ENCODE data around the gene GCLC.

Gene GCLC

GRCh38 chr6:53520320-53520928 lies 24.5 kb downstream of the GCLC start:
- no peak for TF ChIP-seq CTCF (IDR thresholded peaks at IDR 0.05; ENCODE audit: borderline replicate concordance, control extremely low read depth, extremely low read depth, insufficient read depth, missing control alignments)
- in situ Hi-C loops (cut with MboI; ENCODE audit: low sequenced_read_pairs, unreplicated experiment): no loop called here
- DNase-seq (ENCODE audit: low spot score): no peak

GRCh38 chr6:53518862-53519261 lies 26.0 kb downstream of the GCLC start:
- no peak for TF ChIP-seq CTCF (IDR thresholded peaks at IDR 0.05; ENCODE audit: borderline replicate concordance, control extremely low read depth, extremely low read depth, insufficient read depth, missing control alignments)
- in situ Hi-C loops (cut with MboI; ENCODE audit: low sequenced_read_pairs, unreplicated experiment): no loop called here

GRCh38 chr6:53517021-53517420 lies 27.9 kb downstream of the GCLC start:
- no peak for DNase-seq (ENCODE audit: low spot score)
- in situ Hi-C loops (cut with MboI; ENCODE audit: low sequenced_read_pairs, unreplicated experiment): no loop called here
- no peak for TF ChIP-seq CTCF (IDR thresholded peaks at IDR 0.05; ENCODE audit: borderline replicate concordance, control extremely low read depth, extremely low read depth, insufficient read depth, missing control alignments)

More at GRCh38 chr6:53518862-53519261, 26.0 kb downstream of the GCLC start:
- DNase-seq (ENCODE audit: low spot score): no peak

- no peak for DNase-seq (ENCODE audit: low spot score)
- TF ChIP-seq CTCF (IDR thresholded peaks at IDR 0.05; ENCODE audit: borderline replicate concordance, control extremely low read depth, extremely low read depth, insufficient read depth, missing control alignments): no peak
- in situ Hi-C loops (cut with MboI; ENCODE audit: low sequenced_read_pairs, unreplicated experiment): no loop called here
Measured at GRCh38 chr6:53514677-53515076, 30.2 kb downstream of the GCLC start.

- DNase-seq (ENCODE audit: low spot score): no peak
- no peak for TF ChIP-seq CTCF (IDR thresholded peaks at IDR 0.05; ENCODE audit: borderline replicate concordance, control extremely low read depth, extremely low read depth, insufficient read depth, missing control alignments)
- in situ Hi-C loops (cut with MboI; ENCODE audit: low sequenced_read_pairs, unreplicated experiment): no loop called here
Measured at GRCh38 chr6:53513519-53513966, 31.4 kb downstream of the GCLC start.

GRCh38 chr6:53513056-53513455 lies 31.8 kb downstream of the GCLC start:
- DNase-seq (ENCODE audit: low spot score): no peak
- in situ Hi-C loops (cut with MboI; ENCODE audit: low sequenced_read_pairs, unreplicated experiment): no loop called here
- no peak for TF ChIP-seq CTCF (IDR thresholded peaks at IDR 0.05; ENCODE audit: borderline replicate concordance, control extremely low read depth, extremely low read depth, insufficient read depth, missing control alignments)

Measured in GM13976 (cell line).